CD4-positive, alpha-beta T cell treated with Interleukin-15 for 1 hour (primary cell): ENCODE measurements around the gene PPP2R2D.

ENCODE experiments used
- DNase-seq: peaks from one replicate; pipeline ENCODE4 v3.0.0-alpha.2; 2020

Gene PPP2R2D

GRCh38 chr10:132003282-132003924 lies 102.6 kb downstream of the PPP2R2D start:
- no peak for DNase-seq

- no peak for DNase-seq
These were observed 103.2 kb downstream of the PPP2R2D start for GRCh38 chr10:132004052-132004451.

- DNase-seq = no peak
These were observed 104.3 kb downstream of the PPP2R2D start for GRCh38 chr10:132005147-132005546.

- DNase-seq = no peak
These were observed 106.2 kb downstream of the PPP2R2D start for GRCh38 chr10:132006966-132007365.

GRCh38 chr10:132007681-132008080 lies 106.9 kb downstream of the PPP2R2D start:
- no peak for DNase-seq
